ENCODE data around the gene EPHB2. TPM values are rescaled to one million over a fixed set of nuclear protein-coding genes. Genes with fewer than 3 reads are reported as not detected.

EPHB2 gene
- total RNA-seq, 2 experiments from 2014 or later: 0.08 TPM; not detected in 1

DNA sequence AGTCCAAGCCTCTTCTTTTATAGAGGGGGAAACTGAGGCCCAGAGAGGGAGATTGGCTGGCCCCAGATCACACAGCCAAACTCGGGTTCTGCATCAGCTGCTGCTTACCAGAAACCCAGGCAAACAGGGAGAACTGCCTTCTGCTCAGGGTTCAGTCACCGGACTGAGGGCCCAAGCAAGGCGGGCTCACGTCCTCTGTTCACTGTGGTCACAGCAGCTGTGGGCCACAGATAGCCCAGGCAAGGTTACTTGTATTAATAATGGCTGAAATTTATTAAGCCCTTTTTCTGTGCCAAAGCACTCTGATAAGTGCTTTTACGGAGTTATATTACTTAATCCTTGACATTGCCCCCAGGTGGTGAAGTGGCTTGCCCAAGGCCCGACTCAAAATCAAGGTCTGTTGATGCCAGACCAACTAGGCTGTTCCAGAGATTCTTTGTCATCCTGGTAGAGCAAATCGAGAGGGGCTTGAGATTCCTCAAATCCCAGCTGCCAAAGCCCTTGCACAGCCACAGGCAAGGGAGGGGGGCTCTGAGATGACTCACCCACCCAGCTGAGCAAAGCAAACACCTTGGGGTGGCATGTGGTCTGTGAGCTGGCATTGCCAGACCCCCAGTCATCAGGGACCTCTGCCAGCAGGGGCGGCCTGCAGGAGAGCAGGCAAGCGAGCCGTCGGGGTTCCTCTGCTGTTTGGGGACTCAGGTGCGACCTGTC lies 36.5 kb downstream of the EPHB2 start:
- no peak overlapping the region for H3K4me3 ChIP-seq (ENCODE audit: low read length)
- H3K4me1 ChIP-seq (ENCODE audit: insufficient read depth, low read length): no peaks in the 10 kb centered on the region
- no peaks in the 10 kb centered on the region for H3K36me3 ChIP-seq (ENCODE audit: insufficient read depth, low read length)
- TF ChIP-seq, protein P1, sequence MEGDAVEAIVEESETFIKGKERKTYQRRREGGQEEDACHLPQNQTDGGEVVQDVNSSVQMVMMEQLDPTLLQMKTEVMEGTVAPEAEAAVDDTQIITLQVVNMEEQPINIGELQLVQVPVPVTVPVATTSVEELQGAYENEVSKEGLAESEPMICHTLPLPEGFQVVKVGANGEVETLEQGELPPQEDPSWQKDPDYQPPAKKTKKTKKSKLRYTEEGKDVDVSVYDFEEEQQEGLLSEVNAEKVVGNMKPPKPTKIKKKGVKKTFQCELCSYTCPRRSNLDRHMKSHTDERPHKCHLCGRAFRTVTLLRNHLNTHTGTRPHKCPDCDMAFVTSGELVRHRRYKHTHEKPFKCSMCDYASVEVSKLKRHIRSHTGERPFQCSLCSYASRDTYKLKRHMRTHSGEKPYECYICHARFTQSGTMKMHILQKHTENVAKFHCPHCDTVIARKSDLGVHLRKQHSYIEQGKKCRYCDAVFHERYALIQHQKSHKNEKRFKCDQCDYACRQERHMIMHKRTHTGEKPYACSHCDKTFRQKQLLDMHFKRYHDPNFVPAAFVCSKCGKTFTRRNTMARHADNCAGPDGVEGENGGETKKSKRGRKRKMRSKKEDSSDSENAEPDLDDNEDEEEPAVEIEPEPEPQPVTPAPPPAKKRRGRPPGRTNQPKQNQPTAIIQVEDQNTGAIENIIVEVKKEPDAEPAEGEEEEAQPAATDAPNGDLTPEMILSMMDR (IDR thresholded peaks at IDR 0.05): no peak
- no peaks in the 10 kb centered on the region for H3K9me3 ChIP-seq (ENCODE audit: control insufficient read depth in 1 of 2, insufficient read depth in 1 of 2, low read length in 2 of 2)
- H3K36me3 Mint-ChIP-seq (ENCODE audit: low read depth): no peaks in the 10 kb centered on the region
- no peaks in the 10 kb centered on the region for H3K4me1 Mint-ChIP-seq (ENCODE audit: low read depth)
- ATAC-seq (ENCODE audit: poor library complexity) (no peak), DNase-seq (no peak)
- no peak overlapping the region for H3K4me3 Mint-ChIP-seq
- H3K9me3 Mint-ChIP-seq: no peaks in the 10 kb centered on the region
- H3K27ac ChIP-seq (ENCODE audit: low read depth in 1 of 2, low read length in 2 of 2): no peak overlapping the region
- peaks cover 7% of the 10 kb centered on the region for H3K27me3 Mint-ChIP-seq
- no peak overlapping the region for H3K27ac Mint-ChIP-seq
- CTCF ChIA-PET: no interaction called here
- POLR2A ChIA-PET: no interaction called here
- no peaks in the 10 kb centered on the region for H3K27me3 ChIP-seq (ENCODE audit: control insufficient read depth in 1 of 2, insufficient read depth in 2 of 2, low read length in 2 of 2)
- intact Hi-C loops (cut with DNase I, micrococcal nuclease): no loop called here

DNA sequence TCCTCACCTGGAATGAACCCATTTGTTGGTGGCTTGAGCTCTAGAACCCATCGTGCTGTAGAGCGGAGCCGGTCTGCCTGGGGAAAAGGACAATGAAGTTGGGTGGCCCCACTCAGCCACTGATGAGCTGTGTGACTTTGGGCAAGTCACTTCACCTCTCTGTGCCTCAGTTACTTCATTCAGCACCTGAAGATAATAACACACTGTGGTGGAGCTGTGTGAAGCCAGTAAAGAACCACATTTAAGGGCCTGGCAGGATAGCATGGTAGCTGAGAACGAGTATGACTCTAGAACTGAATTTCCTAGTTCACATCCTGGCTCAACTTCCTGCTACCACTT lies 37.1 kb downstream of the EPHB2 start:
- Histone ChIP-seq H3K4me1 (ENCODE audit: insufficient read depth, low read length) (no peaks in the 10 kb centered on the region), H3K36me3 (ENCODE audit: insufficient read depth, low read length) (no peaks in the 10 kb centered on the region), H3K4me3 (ENCODE audit: low read length) (no peak overlapping the region), H3K27me3 (ENCODE audit: control insufficient read depth in 1 of 2, insufficient read depth in 2 of 2, low read length in 2 of 2) (no peaks in the 10 kb centered on the region), H3K9me3 (ENCODE audit: control insufficient read depth in 1 of 2, insufficient read depth in 1 of 2, low read length in 2 of 2) (no peaks in the 10 kb centered on the region), H3K27ac (ENCODE audit: low read depth in 1 of 2, low read length in 2 of 2) (no peak overlapping the region)
- no peaks in the 10 kb centered on the region for H3K9me3 Mint-ChIP-seq
- TF ChIP-seq, protein P1 (IDR thresholded peaks at IDR 0.05): no peak
- CTCF ChIA-PET: no interaction called here
- peaks cover 7% of the 10 kb centered on the region for H3K27me3 Mint-ChIP-seq
- H3K36me3 Mint-ChIP-seq (ENCODE audit: low read depth): no peaks in the 10 kb centered on the region
- no peak overlapping the region for H3K4me3 Mint-ChIP-seq
- ATAC-seq (ENCODE audit: poor library complexity) (no peak), DNase-seq (no peak)
- no peak overlapping the region for H3K27ac Mint-ChIP-seq
- POLR2A ChIA-PET: no interaction called here
- intact Hi-C loops (cut with DNase I, micrococcal nuclease): no loop called here
- H3K4me1 Mint-ChIP-seq (ENCODE audit: low read depth): no peaks in the 10 kb centered on the region

DNA sequence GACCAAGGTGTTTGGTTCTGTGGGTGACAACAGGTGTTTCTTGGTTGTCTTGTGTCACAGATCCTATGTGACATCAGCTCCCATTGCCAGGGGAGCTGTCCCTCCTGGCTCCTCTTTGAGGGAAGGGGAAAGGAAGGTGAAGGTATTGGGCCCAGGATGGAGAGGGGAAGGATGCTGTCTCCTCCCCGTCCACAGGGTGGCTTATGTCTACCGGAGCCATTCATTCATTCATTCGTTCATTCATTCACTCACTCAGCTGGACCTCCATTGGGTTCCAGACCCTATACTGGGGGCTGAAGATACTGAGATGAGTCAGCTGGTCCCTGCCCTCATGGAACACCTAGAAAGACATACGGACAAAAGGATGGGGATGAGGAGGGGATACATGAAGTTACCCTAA lies 38.9 kb downstream of the EPHB2 start:
- intact Hi-C loops (cut with DNase I, micrococcal nuclease): no loop called here
- H3K4me3 ChIP-seq (ENCODE audit: low read length): no peak overlapping the region
- H3K27ac Mint-ChIP-seq: no peak overlapping the region
- DNase-seq (no peak), ATAC-seq (ENCODE audit: poor library complexity) (no peak)
- H3K36me3 Mint-ChIP-seq (ENCODE audit: low read depth): no peaks in the 10 kb centered on the region
- no peak overlapping the region for H3K4me3 Mint-ChIP-seq
- no peaks in the 10 kb centered on the region for H3K9me3 Mint-ChIP-seq
- TF ChIP-seq, protein P1 (IDR thresholded peaks at IDR 0.05): no peak
- no peaks in the 10 kb centered on the region for H3K36me3 ChIP-seq (ENCODE audit: insufficient read depth, low read length)
- H3K27me3 Mint-ChIP-seq: peaks cover 7% of the 10 kb centered on the region
- peaks cover 0 to 3% of the 10 kb centered on the region in 2 experiments for H3K27me3 ChIP-seq (ENCODE audit: control insufficient read depth in 1 of 2, insufficient read depth in 2 of 2, low read length in 2 of 2)
- no peaks in the 10 kb centered on the region for H3K9me3 ChIP-seq (ENCODE audit: control insufficient read depth in 1 of 2, insufficient read depth in 1 of 2, low read length in 2 of 2)
- POLR2A ChIA-PET: no interaction called here
- H3K27ac ChIP-seq (ENCODE audit: low read depth in 1 of 2, low read length in 2 of 2): no peak overlapping the region
- H3K4me1 ChIP-seq (ENCODE audit: insufficient read depth, low read length): no peaks in the 10 kb centered on the region
- CTCF ChIA-PET: no interaction called here
- H3K4me1 Mint-ChIP-seq (ENCODE audit: low read depth): no peaks in the 10 kb centered on the region
